Renal cortex interstitium (tissue), 11 donors: ENCODE data around the gene ACAD8. TPM values are rescaled to one million over a fixed set of nuclear protein-coding genes. Genes with fewer than 3 reads are reported as not detected.
"Not testable (repeated sequence)": the region's sequence is repeated elsewhere in the genome, so short reads cannot be mapped to it uniquely, and the experiment has no call there.

Source experiments
- DNase-seq, 11 donors: peaks; one replicate each; pipeline ENCODE4 v3.0.0-alpha.2; 2013; ENCODE audit warnings: low read depth in 9 of 11, low spot score in 4 of 11; ENCODE audit errors: extremely low read depth in 1 of 11
- polyA plus RNA-seq, 3 donors: library from polyadenylated mRNA; unstranded; fragments of 120-200 nt; gene quantifications; one replicate each; pipeline ENCODE4 v1.2.1, GENCODE V29; 2013; ENCODE audit not compliant: insufficient read length in 3 of 3

Gene ACAD8
- polyA plus RNA-seq, 3 donors, result 42.4 to 52.7 (median 44.8) TPM

DNA sequence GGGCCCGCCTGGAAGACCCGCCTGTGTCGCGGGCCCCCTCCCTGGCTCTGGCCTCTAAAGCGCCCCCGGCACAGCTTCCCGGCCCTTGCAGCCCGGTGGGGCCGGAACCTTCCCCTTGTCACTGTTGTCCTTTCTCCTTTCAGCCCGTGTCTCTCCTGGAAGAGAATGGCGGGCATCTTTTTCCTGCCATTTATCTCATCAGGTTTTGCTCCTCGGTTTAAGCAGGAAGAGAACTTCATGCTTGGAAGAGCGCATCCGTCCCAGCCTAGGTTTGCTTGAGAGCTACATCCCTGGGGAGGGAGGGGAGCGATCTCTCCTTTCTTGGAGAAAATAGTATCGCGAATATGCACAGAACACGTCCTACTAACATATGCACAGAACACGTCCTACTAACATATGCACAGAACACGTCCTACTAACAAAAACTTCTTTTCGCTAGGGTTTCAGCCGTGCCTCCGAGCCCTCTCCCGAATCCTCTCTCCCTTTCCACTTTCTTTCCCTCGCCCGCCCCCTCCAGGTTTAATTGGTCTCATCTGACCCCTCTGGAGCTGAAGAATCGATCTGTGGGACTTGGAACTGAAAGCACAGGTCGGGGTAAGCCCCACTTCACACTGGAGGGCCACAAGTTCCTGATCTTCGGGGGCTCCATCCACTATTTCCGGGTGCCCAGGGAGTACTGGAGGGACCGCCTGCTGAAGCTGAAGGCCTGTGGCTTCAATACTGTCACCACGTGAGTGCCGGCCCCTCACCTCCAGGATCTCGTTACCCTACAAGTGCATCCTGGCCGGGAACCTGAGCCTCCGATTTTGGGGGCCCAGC is 24.0 kb downstream of the ACAD8 start:
- DNase-seq, result peak in 1 of 11 donors; percentile 18

DNA sequence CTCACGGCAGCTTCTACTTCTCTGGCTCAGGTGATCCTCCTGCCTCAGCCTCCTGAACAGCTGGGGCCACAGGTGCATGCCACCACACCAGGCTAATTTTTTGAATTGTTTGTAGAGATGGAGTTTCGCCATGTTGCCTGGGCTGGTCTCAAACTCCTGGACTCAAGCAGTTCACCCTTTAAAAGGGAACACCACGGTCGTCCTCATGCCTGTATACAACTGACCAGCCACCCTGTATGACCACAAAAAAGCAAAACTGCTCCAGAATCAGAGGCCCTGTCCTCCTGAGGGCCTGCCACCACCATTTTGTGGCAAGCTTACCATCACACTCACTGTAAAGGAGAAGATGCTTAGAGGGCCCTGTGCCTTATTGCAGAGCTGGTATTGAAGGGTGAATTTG is 25.0 kb downstream of the ACAD8 start:
- DNase-seq, result no peak

DNA sequence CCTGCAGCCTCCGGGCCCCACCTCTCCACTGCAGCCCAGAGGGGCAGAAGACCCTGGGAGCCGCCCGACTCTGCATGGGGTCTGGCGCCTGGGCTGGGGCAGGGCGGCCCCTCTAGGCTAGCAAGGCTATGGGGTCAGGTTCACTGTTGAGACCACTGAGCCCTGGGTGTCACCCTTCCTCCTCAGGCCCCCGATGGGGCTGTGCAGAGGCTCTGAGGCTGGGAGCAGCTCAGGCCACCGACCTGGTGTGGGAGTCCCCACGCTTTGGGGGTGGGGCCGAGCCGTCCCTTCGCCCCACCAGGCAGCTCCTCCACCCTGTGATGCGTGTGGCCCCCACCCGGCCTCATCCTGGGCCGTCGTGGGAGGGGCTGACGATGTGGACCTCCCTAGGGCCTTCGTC is 28.3 kb downstream of the ACAD8 start:
- not testable (repeated sequence) for DNase-seq

DNA sequence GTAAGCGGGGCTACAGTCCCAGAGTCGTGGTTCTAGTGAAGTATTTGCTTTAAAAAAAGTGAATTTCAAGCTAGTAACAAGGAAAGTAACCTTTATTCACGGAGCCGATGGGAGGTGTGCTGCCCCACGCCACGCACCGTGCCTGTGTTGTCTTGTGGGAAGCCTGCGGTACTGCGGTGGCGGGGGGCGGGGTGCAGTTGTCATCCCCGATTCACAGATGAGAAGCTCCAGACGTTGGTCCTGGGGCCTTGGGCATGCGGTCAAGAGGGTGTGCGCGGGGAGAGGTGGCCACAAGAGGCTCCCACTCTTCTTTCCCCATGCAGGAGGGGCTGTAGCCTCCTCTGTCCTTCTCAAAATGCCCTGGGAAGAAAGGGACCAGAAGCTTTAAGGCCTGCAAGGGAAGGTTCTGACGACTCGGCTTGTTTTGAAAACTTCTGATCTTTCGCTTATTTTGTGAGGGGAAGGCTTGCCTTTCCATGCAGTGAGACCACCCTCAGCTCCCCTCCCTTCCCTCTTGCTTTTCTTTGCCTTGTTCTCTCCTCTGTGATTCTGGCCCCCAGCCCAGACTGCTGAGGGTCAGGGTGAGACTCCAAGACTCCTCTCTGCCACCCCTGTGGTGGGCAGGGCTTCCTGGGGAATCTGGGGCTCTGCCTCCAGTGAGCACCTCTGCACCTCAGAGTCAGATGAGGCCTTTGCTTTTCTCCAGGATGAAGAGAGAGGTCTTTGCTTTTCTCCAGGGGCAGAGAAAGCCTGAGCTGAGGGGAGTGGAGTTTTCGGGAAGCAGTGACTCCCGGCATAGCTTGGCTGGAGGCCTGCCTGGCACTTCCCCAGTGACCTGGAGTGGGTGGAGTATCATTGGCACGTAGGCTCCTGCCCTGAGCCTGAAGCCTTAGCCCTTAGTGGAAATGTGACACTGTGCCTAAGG is 29.0 kb downstream of the ACAD8 start:
- DNase-seq, result no peak

DNA sequence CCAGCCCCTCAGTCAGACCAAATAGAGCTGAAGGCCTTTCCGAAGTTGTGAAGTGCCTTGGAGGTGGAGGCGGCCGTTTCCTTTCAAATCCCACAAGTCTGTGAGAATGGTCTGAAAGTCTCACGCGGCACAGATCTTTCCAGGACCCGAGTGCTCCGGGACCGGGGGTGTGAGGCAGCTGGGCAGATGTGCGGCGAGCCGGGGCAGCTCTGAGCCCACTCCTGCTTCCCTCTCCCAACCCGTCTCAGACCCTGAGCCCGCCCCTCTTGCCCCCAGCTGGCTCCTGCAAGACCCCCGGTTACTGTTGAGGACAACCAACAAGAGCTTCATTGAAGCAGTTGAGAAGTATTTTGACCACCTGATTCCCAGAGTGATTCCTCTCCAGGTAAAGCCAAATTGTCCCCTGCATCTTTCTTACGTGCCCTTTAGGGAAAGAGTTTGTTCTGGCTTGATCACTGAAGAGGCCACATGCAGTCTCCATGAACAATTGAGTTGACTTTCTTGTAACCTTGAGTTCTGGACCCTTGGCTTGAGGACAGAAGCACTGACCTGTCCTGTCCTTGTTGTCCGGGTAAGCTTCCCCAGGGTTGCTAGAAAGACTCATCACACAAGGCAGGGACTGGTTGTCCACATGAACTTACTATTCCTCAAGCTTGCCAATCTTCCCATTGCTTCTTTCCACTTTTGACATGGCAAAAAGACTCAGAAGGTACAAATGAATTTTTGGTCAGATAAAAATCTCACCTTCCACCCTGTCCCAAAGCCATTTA is 30.3 kb downstream of the ACAD8 start:
- DNase-seq, result no peak

DNA sequence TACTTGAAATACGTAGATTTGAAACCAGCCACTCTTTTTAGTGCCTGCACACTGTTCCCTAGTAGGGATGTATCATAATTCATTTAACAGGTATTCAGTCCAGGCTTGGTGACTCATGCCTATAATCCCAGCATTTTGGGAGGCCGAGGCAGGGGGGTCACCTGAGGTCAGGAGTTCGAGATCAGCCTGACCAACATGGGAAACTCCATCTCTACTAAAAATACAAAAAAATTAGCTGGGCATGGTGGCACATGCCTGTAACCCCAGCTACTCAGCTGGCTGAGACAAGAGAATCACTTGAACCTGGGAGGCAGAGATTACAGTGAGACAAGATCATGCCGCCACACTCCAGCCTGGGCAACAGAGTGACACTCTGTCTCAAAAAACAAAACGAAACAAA is 31.0 kb downstream of the ACAD8 start:
- not testable (repeated sequence) for DNase-seq

DNA sequence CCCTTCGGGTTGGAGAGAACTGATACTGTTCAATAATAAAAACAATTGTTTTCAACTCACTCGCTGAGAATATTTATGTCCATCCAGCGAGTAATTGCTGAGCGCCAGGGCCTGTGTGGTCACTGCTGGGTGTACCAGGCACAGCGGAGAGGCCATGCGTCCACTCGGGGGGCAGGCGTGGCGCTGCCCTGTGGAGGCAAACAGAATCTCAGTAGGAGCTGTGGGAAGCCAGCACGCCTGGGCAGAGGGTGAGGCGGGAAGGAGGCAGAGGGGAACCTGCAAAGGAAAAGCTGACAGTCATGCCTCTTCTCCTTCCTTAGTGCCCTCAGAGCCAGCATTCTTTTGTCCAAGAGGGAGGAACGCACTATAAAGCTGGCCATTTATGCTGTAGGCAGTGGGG is 34.2 kb downstream of the ACAD8 start:
- no peak for DNase-seq

DNA sequence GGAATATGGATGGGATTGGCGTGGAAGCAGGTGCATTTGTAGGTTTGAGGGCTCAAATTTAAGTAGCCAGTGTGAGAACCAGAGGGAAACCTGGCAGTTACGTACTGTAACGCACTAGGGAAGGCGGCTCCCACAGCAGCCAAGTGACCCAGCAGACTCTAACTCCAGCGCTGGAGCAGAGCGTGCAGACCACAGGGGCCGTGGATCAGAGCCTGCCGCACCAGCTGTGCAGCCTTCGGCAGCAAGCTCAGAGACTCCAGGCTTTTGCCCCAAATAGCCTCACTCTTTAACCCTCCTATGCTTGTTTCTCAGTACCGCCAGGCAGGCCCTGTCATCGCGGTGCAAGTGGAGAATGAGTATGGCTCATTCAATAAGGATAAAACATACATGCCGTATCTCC is 35.1 kb downstream of the ACAD8 start:
- DNase-seq, result no peak

DNA sequence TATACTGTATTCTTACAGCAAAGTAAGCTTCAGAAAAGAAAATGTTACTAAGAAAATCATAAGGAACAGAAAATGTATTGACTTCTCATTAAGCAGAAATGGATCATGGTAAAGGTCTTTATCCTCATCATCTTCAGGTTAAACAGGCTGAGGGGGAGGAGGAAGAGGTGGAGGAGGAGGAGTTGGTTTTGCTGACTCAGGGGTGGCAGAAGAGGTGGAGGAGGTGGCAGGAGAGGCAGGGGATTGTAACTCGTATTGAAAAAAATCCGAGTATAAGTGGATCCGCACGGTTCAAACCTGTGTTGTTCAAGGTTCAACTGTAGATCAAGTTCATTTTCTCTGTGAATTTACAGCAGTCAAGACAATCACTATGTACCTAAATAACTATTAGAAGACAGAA is 35.8 kb downstream of the ACAD8 start:
- no peak for DNase-seq

DNA sequence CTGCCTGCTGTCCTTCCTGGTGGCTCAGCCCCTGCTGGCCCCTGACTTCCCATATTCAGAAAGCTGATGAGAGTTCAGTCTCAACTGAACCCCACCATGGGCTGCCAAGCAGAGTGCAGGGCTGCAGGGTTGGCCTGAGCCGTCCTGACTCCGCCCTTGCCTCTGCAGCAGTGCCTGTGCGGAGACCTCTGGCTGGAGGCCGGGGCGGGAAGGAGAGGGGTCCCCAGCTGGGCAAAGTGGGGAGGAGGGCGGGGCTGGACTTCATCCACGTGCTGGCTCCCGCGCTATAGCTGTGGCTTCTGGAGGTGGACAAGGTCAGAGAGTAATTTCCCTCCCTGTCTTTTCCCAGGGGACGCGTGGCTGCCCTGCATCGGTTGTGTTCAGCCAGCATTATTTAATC is 36.4 kb downstream of the ACAD8 start:
- no peak for DNase-seq

DNA sequence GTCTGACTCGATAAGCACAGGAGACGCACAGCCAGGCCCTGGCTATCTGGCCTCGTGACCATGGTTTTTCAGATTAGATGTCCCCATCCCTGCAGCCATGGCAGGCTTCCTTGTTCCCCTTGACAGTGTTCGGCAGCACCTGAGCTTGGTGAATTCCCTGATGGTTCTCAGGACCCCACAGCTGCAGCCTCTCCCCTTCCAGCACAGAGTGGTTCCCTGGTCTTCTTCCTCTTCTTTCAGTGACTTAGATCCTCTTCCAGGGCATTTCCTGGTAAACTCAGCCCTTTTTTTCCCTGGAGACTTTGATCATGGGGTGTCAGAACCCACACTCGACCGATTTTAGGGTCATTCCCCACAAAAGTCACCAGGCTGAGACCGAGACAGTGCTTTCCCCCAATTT is 37.3 kb downstream of the ACAD8 start:
- DNase-seq, result no peak

DNA sequence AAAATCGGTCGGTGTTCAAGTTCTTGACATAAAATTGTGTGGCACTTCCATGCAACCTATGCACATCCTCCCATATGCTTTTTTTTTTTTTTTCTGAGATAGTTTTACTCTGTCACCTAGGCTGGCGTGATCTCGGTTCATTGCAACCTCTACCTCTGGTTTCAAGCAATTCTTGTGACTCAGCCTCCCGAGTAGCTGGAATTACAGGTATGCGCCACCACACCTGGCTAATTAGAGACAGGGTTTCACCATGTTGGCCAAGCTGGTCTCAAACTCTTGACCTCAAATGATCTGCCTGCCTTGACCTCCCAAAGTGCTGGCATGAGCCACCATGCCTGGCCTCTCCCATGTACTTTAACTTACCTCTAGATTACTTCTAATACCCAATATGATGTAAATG is 37.8 kb downstream of the ACAD8 start:
- DNase-seq, result no peak

DNA sequence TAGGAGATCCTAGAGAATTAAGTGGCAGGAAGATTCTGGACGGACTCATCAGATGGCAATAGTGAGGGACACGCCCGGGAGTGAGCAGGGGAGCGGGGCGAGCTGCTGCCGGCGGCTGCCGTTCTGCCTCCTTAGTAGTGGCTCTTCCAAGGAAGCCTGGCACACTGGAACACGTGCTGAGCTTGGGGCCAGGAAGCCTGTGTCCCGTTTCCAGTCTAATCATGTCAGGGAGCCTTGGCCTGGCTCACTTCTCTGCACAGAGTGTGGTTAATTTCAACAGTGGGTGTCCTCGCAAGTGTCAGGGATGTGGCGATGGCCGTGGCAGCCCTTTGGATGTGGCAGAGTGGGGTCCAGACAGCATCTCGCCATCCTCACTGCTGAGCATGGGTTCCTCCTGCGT is 39.3 kb downstream of the ACAD8 start:
- no peak for DNase-seq

DNA sequence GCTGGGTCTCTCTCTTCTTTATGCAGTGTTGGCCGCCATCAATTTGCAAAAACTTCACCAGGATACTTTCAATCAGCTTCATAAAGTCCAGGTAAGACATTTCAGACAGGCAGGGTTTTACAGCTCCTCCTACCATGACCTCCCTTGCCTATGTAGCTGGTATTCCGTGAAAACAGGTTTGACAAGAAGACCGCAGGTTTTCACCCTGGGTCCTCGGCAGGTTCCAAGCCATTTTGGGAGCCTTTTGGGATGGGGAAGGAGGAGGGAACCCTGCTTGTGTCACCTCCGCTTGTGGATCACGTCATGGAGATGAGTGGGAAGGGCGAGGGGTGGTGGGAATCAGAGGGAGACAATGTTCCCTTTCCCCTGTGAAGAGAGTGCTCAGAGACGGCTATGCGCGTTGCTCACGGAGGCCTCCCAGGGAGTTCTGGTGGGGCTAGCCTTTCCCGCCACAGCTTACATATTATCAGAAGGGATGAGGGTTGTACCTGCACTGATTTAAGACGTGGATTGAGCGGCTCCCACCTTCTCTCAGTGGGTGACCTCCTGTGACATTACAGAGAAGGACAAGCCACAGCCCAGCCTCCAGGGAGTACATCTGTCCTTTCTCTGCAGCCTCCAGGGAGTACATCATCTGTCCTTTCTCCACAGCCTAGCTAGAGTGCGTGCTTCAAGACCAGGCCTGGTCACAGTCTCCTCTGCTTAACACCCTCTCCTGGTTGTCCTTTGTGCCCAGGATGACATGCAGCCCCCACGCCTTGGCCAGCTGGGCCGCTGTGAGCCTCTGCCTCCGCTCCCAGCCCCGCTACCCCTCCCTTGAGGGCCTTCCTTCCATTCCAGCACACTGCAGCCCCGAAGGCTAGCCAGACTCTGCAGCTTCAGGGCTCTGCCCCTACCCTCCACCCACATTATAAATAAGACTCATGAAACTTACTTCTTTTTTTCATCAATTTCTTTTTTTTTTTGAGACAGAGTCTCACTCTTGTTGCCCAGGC is 40.0 kb downstream of the ACAD8 start:
- DNase-seq, result no peak

DNA sequence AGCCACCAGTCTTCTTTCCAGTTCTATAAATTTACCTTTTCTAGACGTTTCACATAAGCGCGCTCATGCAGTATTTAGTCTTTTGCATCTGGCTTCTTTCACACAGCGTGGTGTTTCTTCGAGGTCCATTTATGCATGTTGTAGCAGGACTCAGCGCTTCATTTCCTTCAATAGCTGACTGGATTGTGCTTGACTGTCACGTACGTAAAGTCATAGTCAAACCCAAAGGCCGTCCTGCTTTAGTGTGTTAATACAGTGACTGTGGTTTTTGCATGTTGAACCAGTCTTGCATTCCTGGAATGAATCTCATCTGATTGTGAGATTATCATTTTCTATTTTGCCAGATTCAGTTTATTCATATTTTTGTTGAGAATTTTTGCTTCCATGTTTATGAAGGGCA is 41.3 kb downstream of the ACAD8 start:
- no peak for DNase-seq

DNA sequence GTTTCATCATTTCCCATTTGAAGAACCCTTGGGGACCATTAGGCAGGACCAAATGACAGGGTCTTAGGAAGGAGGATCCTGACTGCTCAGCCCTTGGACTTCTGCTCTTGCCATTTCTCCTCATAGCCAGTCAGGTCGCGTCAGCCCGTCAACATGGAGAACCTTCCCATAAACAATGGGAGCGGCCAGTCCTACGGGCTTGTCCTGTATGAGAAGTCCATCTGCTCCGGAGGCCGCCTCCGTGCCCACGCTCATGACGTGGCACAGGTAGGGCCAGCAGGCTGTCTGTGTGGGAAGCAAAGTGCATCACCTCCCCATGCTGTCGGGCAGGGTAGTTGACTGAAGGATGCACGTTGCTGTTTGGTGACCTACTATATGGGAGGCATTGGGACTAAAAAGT is 58.9 kb downstream of the ACAD8 start:
- DNase-seq, result no peak

DNA sequence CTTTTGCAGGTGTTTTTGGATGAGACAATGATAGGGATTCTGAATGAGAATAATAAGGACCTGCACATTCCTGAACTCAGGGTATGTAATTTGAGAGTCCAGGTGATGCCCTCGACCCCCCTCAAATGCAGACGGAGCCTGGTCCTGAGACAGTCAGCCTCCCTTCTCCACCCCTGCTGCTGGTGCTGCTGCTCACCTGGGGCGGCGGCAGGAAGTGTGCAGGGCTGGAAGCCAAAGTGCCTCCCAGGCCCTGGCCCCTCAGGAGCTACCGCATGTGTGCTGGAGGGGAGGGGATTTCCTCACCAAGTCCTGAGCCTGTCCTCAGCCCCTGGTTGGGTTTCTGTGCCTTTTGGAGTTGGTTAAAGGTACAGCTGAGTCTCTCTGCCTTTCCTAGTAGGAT is 59.4 kb downstream of the ACAD8 start:
- DNase-seq, result no peak

DNA sequence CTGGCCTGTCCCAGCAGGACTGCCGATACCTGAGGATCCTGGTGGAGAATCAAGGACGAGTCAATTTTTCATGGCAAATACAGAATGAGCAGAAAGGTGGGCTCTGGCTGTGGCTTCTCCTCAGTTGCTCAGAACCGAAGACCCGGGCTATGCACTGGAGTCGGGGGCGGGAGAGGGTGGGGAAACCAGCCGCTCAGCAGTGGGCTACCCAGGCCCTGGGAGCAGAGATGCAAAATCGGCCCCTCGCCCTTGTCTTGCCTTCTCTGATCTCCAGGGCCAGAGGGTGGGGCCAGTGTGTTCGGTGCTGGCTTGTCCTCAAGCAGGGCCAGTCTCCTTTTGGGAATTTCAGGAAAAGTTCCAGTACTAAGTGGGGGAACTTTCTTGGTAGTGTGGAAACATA is 60.0 kb downstream of the ACAD8 start:
- no peak for DNase-seq
